Aorta (tissue), 5 donors: ENCODE data around the gene ROPN1L. TPM values are rescaled to one million over a fixed set of nuclear protein-coding genes. Genes with fewer than 3 reads are reported as not detected.
A peak's percentile ranks its signal among the peaks of the same experiment; 100 is the strongest.

Experiments
- ATAC-seq: fragments of 200-7000 bp; cut with Tn5 transposase; one replicate; pipeline ENCODE4 v1.9.1; 2022; ENCODE audit warnings: moderate library complexity; ENCODE audit not compliant: low FRiP score
- DNase-seq, 2 donors: peaks; one replicate each; pipeline ENCODE4 v3.0.0-alpha.2; 2020
- H3K27ac ChIP-seq, 2 donors: one replicate each; pipeline ENCODE4 v1.5.1; 2013; ENCODE audit warnings: low read length in 2 of 2, mild to moderate bottlenecking in 2 of 2, moderate library complexity in 2 of 2, control low read depth in 1 of 2, inconsistent platforms in 1 of 2, low read depth in 1 of 2
- H3K27me3 ChIP-seq, 2 donors: one replicate each; pipeline ENCODE4 v1.6.1; 2013; ENCODE audit warnings: control low read depth in 1 of 2, low read length in 1 of 2, mild to moderate bottlenecking in 1 of 2, moderate library complexity in 1 of 2; ENCODE audit not compliant: insufficient read depth in 2 of 2, control insufficient read depth in 1 of 2
- H3K36me3 ChIP-seq, 2 donors: one replicate each; pipeline ENCODE4 v1.6.1; 2013; ENCODE audit warnings: control low read depth in 1 of 2, low read length in 1 of 2, mild to moderate bottlenecking in 1 of 2; ENCODE audit not compliant: insufficient read depth in 2 of 2, control insufficient read depth in 1 of 2
- H3K4me1 ChIP-seq, 2 donors: one replicate each; pipeline ENCODE4 v1.6.1; 2013; ENCODE audit warnings: low read length in 2 of 2, control low read depth in 1 of 2, mild to moderate bottlenecking in 1 of 2, moderate library complexity in 1 of 2; ENCODE audit not compliant: insufficient read depth in 2 of 2, control insufficient read depth in 1 of 2
- H3K4me3 ChIP-seq, 2 donors: one replicate each; pipeline ENCODE4 v1.5.1; 2013; ENCODE audit warnings: low read length in 2 of 2, control low read depth in 1 of 2, mild to moderate bottlenecking in 1 of 2
- H3K9me3 ChIP-seq: one replicate; pipeline ENCODE4 v1.6.1; 2013; ENCODE audit warnings: mild to moderate bottlenecking, low read length; ENCODE audit not compliant: control insufficient read depth
- WGBS, 2 donors: extraction: QIAGEN DNeasy Blood & Tissue Kit; methylation state at CpG; one replicate each; pipeline ENCODE4 v1.1.7; 2013; 5-methylcytosine and 5-hydroxymethylcytosine counted together
- intact Hi-C, 2 donors: fragments of 100-400 bp; cut with DNase I; formaldehyde crosslinking; loops; one replicate each; pipeline versions ENCODE4 v1.14.2 to v1.15.0; 2022
- polyA plus RNA-seq, 2 donors: library from polyadenylated mRNA; stranded (reverse); fragments of 200-250 nt; gene quantifications; one replicate each; pipeline ENCODE4 v1.2.3, GENCODE V29; 2013
- total RNA-seq, 2 donors: library from RNA; stranded (reverse); fragmentation: NEBNext Ultra II Directional; extraction: Animal tissue kit (Norgen Biotek cat#: 25700); gene quantifications; one replicate each; pipeline ENCODE4 v1.2.1, GENCODE V29; 2021
- donor health status: healthy with polysubstance abuse.
- donor health status: Bipolar disorder and iron deficiency.
- donor health status: DM: no; HTN: no; CAD: no.
- donor health status: DM: no; HTN: no; CAD: no.
- donor health status: DM: yes; HTN: yes; CAD: no.

ROPN1L gene
- total and polyA plus RNA-seq, 4 donors = 0.68 to 0.88 TPM; not detected in 2

DNA sequence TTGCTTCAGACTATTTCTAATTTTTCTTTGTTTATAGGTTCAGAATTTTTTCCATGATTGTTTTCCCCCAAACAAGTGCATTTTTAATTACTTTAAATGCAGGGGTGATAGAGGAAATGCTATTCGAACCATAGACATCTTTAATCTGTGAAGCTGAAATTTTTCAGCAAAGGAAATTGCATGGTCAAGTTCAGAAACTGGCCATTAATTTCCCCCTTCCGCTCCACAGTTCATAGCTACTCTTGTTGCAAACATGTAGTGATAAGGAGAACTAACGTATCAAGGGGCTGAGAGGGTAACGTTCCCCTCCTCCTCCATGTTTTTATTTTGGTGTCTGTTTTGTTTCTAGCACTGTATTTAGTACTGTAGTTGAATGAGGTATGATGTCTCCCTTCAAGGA lies 3.4 kb upstream of the ROPN1L start:
- ATAC-seq = no peak

GRCh38 chr5:10439692-10440091 lies 2.0 kb upstream of the ROPN1L start:
- ATAC-seq (no peak), DNase-seq (no peak)
- H3K9me3 ChIP-seq = no peaks in the 10 kb centered on the region
- intact Hi-C loops = loop anchor here (5.0 kb wide), 2 partner anchors 318 to 323 kb away; partner anchors contain the start of gene DAP (in 1 of the 2)
- 74 to 80% methylated on average over 4 of the region's 4 CpGs for WGBS, 2 donors
- no peak overlapping the region for H3K4me3 ChIP-seq
- H3K36me3 ChIP-seq = no peaks in the 10 kb centered on the region
- H3K4me1 ChIP-seq = no peaks in the 10 kb centered on the region
- no peak overlapping the region for H3K27ac ChIP-seq
- H3K27me3 ChIP-seq = no peaks in the 10 kb centered on the region

More for the DNA sequence above, 3.4 kb upstream of the ROPN1L start:
- Histone ChIP-seq H3K4me3 (no peak overlapping the region), H3K27me3 (no peaks in the 10 kb centered on the region), H3K4me1 (no peaks in the 10 kb centered on the region), H3K9me3 (no peaks in the 10 kb centered on the region), H3K36me3 (no peaks in the 10 kb centered on the region), H3K27ac (no peak overlapping the region)
- intact Hi-C loops = no loop called here
- WGBS, 2 donors = 83 to 86% methylated on average over 4 of the region's 4 CpGs
- DNase-seq = no peak

DNA sequence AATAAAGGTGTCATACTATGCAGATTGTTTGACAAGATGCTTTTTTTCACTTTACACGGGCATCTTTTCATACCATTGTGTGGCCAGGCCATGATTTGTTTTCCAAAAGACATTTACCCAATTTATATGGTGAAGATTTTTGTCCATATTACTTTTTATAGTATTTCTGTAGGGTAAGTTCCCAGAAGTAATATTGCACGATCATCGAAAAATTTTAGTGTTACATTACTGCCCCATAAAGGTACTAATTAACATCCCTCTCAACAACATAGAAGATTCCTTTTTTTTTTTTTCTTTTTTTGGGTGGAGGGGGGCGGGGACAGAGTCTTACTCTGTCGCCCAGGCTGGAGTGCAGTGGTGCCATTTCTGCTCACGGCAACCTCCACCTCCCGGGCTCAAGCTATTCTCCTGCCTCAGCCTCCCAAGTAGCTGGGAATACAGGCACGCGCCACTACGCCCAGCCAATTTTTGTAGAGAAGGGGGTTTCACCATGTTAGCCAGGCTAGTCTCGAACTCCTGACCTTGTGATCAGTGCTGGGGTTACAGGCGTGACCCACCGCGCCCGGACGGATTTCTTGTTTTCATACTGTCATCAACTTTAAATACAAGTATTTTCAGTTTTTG lies 1.2 kb upstream of the ROPN1L start:
- H3K4me3 ChIP-seq = no peak overlapping the region
- WGBS, 2 donors = 71 to 73% methylated on average over 16 of the region's 16 CpGs
- no peaks in the 10 kb centered on the region for H3K4me1 ChIP-seq
- H3K27ac ChIP-seq = no peak overlapping the region
- H3K27me3 ChIP-seq = no peaks in the 10 kb centered on the region
- ATAC-seq (no peak), DNase-seq (no peak)
- intact Hi-C loops = loop anchor here (5.0 kb wide), 2 partner anchors 317 to 322 kb away; partner anchors contain the start of gene DAP (in 1 of the 2)
- no peaks in the 10 kb centered on the region for H3K36me3 ChIP-seq
- H3K9me3 ChIP-seq = no peaks in the 10 kb centered on the region

GRCh38 chr5:10441992-10442435 lies 335 bp downstream of the ROPN1L start:
- H3K9me3 ChIP-seq = no peaks in the 10 kb centered on the region
- DNase-seq (peak in 1 of 2 donors; percentile 86), ATAC-seq (peak; percentile 73)
- intact Hi-C loops = loop anchor here (5.0 kb wide), 2 partner anchors 315 to 320 kb away; partner anchors contain the start of gene DAP (in 1 of the 2)
- no peaks in the 10 kb centered on the region for H3K4me1 ChIP-seq
- 1% methylated on average over 43 to 44 of the region's 44 CpGs for WGBS, 2 donors
- peak overlapping the region; percentile 8 to 17 for H3K4me3 ChIP-seq
- H3K27me3 ChIP-seq = no peaks in the 10 kb centered on the region
- no peaks in the 10 kb centered on the region for H3K36me3 ChIP-seq
- H3K27ac ChIP-seq = no peak overlapping the region

DNA sequence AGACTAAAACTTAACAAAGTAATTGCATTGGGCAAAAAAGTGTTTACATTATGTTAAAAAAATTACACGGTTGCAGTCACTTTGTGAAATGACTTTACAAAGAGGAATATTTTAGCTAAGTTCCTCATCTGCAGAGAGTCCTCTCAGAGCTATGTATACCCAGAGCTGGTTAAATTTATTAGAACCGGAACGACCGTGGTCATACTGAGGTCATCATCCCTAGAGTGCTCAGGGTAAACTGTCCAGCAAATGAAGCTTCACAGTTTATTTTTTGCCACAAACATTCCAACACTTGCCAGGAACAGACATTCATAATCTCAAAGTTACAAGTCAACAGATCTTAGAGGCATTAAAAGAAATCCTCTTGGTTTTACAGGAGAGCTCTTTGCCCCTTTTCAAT lies 897 bp downstream of the ROPN1L start:
- Histone ChIP-seq H3K27me3 (no peaks in the 10 kb centered on the region), H3K4me1 (no peaks in the 10 kb centered on the region), H3K36me3 (no peaks in the 10 kb centered on the region), H3K9me3 (no peaks in the 10 kb centered on the region), H3K27ac (no peak overlapping the region), H3K4me3 (no peak overlapping the region)
- intact Hi-C loops = loop anchor here (5.0 kb wide), 2 partner anchors 315 to 320 kb away; partner anchors contain the start of gene DAP (in 1 of the 2)
- ATAC-seq (no peak), DNase-seq (no peak)
- 23 to 25% methylated on average over 4 of the region's 4 CpGs for WGBS, 2 donors

DNA sequence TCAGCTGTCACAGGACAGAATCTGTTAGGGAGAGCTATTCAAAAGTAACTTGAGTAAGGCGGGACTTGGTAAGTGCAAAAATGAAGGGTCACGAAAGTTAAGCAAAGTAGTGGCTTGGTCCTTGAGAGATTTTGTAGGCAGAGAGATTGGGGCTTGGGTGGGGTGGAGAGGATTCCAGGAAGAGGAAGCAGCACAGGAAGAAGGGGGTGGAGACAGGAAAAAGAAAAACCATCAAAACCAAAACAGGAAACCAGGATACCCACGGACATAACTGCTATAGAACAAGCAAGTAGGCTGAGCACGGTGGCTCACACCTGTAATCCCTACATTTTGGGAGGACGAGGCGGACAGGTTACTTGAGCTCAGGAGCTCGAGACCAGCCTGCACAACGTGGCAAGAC lies 3.7 kb downstream of the ROPN1L start:
- DNase-seq (no peak), ATAC-seq (no peak)
- no peaks in the 10 kb centered on the region for H3K4me1 ChIP-seq
- H3K9me3 ChIP-seq = no peaks in the 10 kb centered on the region
- no peak overlapping the region for H3K4me3 ChIP-seq
- H3K27me3 ChIP-seq = no peaks in the 10 kb centered on the region
- WGBS, 2 donors = 79 to 80% methylated on average over 8 of the region's 8 CpGs
- no peaks in the 10 kb centered on the region for H3K36me3 ChIP-seq
- intact Hi-C loops = no loop called here
- no peak overlapping the region for H3K27ac ChIP-seq

DNA sequence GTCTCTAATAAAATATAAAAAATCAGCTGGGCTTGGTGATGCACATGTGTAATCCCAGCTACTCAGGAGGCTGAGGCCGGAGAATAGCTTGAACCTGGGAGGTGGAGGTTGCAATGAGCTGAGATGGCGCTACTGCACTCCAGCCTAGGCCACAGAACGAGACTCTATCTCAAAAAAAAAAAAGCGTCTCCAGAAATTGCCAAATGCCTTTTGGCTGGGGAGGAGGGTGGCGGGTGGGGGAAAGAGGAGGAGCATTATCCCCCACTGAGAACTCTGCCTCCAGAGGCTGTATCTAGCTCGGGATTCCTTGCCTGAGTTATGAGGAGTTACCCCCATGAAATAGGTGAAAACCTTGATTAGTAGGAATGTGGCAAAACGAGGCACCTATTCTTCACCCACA lies 4.8 kb downstream of the ROPN1L start:
- no peaks in the 10 kb centered on the region for H3K4me1 ChIP-seq
- H3K27me3 ChIP-seq = no peaks in the 10 kb centered on the region
- H3K27ac ChIP-seq = no peak overlapping the region
- no peak for DNase-seq
- H3K9me3 ChIP-seq = no peaks in the 10 kb centered on the region
- intact Hi-C loops = no loop called here
- ATAC-seq = no peak
- no peak overlapping the region for H3K4me3 ChIP-seq
- no peaks in the 10 kb centered on the region for H3K36me3 ChIP-seq
- 73 to 80% methylated on average over 6 to 7 of the region's 7 CpGs for WGBS, 2 donors

GRCh38 chr5:10447041-10447440 lies 5.4 kb downstream of the ROPN1L start:
- Histone ChIP-seq H3K9me3 (no peaks in the 10 kb centered on the region), H3K36me3 (no peaks in the 10 kb centered on the region), H3K4me1 (no peaks in the 10 kb centered on the region), H3K4me3 (no peak overlapping the region), H3K27ac (no peak overlapping the region), H3K27me3 (no peaks in the 10 kb centered on the region)
- no peak for DNase-seq
- intact Hi-C loops = no loop called here
- 90% methylated on average over 4 of the region's 4 CpGs for WGBS, 2 donors
- no peak for ATAC-seq

DNA sequence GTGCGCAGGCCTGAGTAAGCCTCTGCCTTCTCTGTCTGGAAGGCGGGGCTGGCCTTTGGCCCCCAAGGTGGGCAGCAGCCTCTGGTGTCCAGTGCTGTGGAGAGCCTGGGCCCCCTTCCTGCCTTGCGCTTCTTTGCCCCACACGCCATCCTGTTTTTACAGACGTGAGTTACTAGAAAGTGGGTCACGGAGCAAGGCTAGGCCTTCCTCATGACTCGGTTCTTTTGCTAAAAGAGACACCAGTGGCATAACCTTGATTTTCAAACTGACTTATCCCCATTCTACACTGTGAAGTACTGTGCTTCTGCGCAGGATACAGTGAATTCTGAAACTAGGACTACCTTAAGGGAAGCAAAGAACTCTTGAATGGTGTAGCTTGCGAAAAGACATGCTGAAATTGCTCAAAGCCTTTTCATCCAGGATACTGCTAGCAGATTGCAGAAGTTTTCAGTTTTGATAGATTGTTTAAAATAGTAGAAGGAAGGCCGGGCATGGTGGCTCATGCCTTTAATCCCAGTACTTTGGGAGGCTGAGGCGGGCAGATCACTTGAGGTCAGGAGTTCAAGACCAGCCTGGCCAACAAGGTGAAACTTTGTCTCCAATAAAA lies 7.2 kb downstream of the ROPN1L start:
- intact Hi-C loops = no loop called here
- H3K27me3 ChIP-seq = no peaks in the 10 kb centered on the region
- no peak overlapping the region for H3K27ac ChIP-seq
- DNase-seq (no peak), ATAC-seq (no peak)
- WGBS, 2 donors = 96 to 97% methylated on average over 11 of the region's 11 CpGs
- H3K4me3 ChIP-seq = no peak overlapping the region
- no peaks in the 10 kb centered on the region for H3K36me3 ChIP-seq
- H3K9me3 ChIP-seq = no peaks in the 10 kb centered on the region
- no peaks in the 10 kb centered on the region for H3K4me1 ChIP-seq
